HepG2 (cell line): Measurements from ENCODE around the gene CLDN16.

ENCODE experiments used
- ARNT ChIP-seq: fragments of 450-650 bp; IDR thresholded peaks from 2 replicates; pipeline ENCODE4 v1.6.1; 2017
- CEBPB ChIP-seq: IDR thresholded peaks from 2 replicates; pipeline ENCODE4 v1.6.1; 2011; ENCODE audit warnings: low read depth, low read length, improper control_type of control experiment, borderline replicate concordance
- CTCF ChIP-seq: sonication (generic); formaldehyde crosslinking; IDR thresholded peaks from 2 replicates; pipeline ENCODE4 v1.5.0; 2020; ENCODE audit warnings: mild to moderate bottlenecking, missing genetic modification reagents, moderate library complexity
- ELF4 ChIP-seq: sonication (generic); formaldehyde crosslinking; IDR thresholded peaks from 2 replicates; pipeline ENCODE4 v1.5.0; 2020; ENCODE audit warnings: missing genetic modification reagents, mild to moderate bottlenecking, moderate library complexity, borderline replicate concordance
- GLMP ChIP-seq: sonication (generic); formaldehyde crosslinking; IDR thresholded peaks from 2 replicates; pipeline ENCODE4 v1.9.0; 2021; ENCODE audit warnings: missing genetic modification reagents, mild to moderate bottlenecking, borderline replicate concordance
- POLR2G ChIP-seq: fragments of 200-400 bp; formaldehyde crosslinking; IDR thresholded peaks from 2 replicates; pipeline ENCODE4 v1.6.1; 2018; ENCODE audit warnings: mild to moderate bottlenecking, low read depth, low read length, moderate library complexity
- RFX5 ChIP-seq: IDR thresholded peaks from 2 replicates; pipeline ENCODE4 v1.6.1; 2011; ENCODE audit warnings: low read depth, low read length, improper control_type of control experiment
- SP1 ChIP-seq, 2 experiments: fragments of 450-650 bp in 1 of 2; sonication (generic) in 1 of 2; formaldehyde crosslinking in 1 of 2; IDR thresholded peaks; 2 replicates each; pipeline versions ENCODE4 v1.4.0 to v1.6.1; 2016 to 2020; ENCODE audit warnings: missing genetic modification reagents in 1 of 2
- SYNCRIP ChIP-seq: fragments of 200-400 bp; formaldehyde crosslinking; IDR thresholded peaks from 2 replicates; pipeline ENCODE4 v1.6.1; 2018; ENCODE audit warnings: mild to moderate bottlenecking, low read depth, low read length; ENCODE audit not compliant: insufficient read depth
- ZNF547 ChIP-seq: sonication (generic); formaldehyde crosslinking; IDR thresholded peaks from 2 replicates; pipeline ENCODE4 v1.5.1; 2020; ENCODE audit warnings: mild to moderate bottlenecking, missing genetic modification reagents
- TF ChIP-seq, protein P1 (sequence below): IDR thresholded peaks from 2 replicates; pipeline ENCODE4 v1.6.1; 2012; ENCODE audit warnings: low read depth, low read length, improper control_type of control experiment

DNA sequence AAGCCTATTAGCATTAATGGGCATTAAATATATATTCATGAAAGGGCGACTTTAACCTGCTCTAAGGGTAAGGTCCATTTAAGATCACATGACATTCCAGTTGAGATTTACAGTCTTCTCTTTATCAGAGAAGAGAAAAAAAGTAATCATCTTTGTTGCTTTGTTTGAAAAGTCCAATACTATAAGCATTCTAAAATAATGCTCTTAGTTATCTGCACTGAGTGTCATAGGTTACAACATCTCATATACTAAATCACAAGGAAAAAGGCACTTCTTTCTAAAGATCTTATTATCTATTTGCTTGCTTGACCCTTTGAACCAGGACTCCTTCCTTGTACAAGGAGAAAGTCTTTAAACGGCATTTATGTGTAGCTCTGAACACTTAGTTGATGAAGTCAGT is 60.3 kb downstream of the CLDN16 start:
- TF ChIP-seq ZNF547 (CRISPR knock-in tag) (no peak), GLMP (CRISPR knock-in tag) (no peak), SP1 (IDR thresholded peaks at IDR 0.05) (no peak), SP1 (CRISPR knock-in tag; IDR thresholded peaks at IDR 0.05) (no peak), ARNT (no peak), CEBPB (no peak), POLR2G (no peak), SYNCRIP (no peak), RFX5 (no peak), ELF4 (CRISPR knock-in tag) (no peak), CTCF (no peak)
- TF ChIP-seq, protein P1, sequence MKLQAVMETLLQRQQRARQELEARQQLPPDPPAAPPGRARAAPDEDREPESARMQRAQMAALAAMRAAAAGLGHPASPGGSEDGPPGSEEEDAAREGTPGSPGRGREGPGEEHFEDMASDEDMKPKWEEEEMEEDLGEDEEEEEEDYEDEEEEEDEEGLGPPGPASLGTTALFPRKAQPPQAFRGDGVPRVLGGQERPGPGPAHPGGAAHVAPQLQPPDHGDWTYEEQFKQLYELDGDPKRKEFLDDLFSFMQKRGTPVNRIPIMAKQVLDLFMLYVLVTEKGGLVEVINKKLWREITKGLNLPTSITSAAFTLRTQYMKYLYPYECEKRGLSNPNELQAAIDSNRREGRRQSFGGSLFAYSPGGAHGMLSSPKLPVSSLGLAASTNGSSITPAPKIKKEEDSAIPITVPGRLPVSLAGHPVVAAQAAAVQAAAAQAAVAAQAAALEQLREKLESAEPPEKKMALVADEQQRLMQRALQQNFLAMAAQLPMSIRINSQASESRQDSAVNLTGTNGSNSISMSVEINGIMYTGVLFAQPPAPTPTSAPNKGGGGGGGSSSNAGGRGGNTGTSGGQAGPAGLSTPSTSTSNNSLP = no peak
